Nephron progenitor cell (in vitro differentiated cells): ENCODE measurements around the gene GPR137B.

Experiments used
- DNase-seq: peaks from one replicate; pipeline ENCODE4 v3.0.0; 2021
- H3K27ac Mint-ChIP-seq: 2 replicates; pipeline ENCODE4 v1.8.0; 2021; ENCODE audit warnings: mild to moderate bottlenecking, moderate library complexity, mixed read lengths
- H3K27me3 Mint-ChIP-seq: 2 replicates; pipeline ENCODE4 v1.8.0; 2021; ENCODE audit warnings: mild to moderate bottlenecking, low read depth, mixed read lengths; ENCODE audit not compliant: poor library complexity
- H3K36me3 Mint-ChIP-seq: 2 replicates; pipeline ENCODE4 v1.8.0; 2021; ENCODE audit warnings: low read depth, mixed read lengths
- H3K4me1 Mint-ChIP-seq: 2 replicates; pipeline ENCODE4 v1.8.0; 2021; ENCODE audit warnings: mixed read lengths
- H3K4me3 Mint-ChIP-seq: 2 replicates; pipeline ENCODE4 v1.8.0; 2021; ENCODE audit warnings: mild to moderate bottlenecking, moderate library complexity, mixed read lengths
- H3K9me3 Mint-ChIP-seq: 2 replicates; pipeline ENCODE4 v1.8.0; 2021; ENCODE audit warnings: mild to moderate bottlenecking, moderate library complexity, mixed read lengths
- TF ChIP-seq, protein P1 (sequence below): fragments of 200-600 bp; sonication (generic); IDR thresholded peaks from 2 replicates; pipeline ENCODE4 v1.5.0; 2021; ENCODE audit warnings: antibody characterized with exemption

Gene GPR137B

DNA sequence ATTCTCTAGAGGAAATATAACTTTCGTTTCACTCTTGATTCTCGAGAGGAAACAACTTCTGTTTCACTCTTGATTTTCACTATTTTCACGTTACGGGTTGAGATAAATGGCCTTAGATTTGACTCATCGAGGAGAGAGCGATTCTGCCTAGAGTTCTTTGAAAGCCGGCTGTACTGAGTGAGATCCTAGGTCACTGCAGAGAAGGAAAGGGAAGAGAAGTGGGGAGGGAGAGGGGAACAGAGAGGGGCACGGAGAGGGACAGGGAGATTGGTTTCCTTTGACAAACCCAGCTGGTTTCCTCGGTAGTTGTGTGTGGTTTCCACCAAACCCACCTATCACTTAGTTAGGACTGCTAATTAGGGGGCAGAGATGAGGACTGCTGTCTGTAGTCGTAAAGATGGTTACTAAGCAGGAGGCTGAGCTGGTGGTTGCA is 21.6 kb upstream of the GPR137B start:
- peak overlapping the region; percentile 18 for H3K27ac Mint-ChIP-seq
- TF ChIP-seq, protein P1, sequence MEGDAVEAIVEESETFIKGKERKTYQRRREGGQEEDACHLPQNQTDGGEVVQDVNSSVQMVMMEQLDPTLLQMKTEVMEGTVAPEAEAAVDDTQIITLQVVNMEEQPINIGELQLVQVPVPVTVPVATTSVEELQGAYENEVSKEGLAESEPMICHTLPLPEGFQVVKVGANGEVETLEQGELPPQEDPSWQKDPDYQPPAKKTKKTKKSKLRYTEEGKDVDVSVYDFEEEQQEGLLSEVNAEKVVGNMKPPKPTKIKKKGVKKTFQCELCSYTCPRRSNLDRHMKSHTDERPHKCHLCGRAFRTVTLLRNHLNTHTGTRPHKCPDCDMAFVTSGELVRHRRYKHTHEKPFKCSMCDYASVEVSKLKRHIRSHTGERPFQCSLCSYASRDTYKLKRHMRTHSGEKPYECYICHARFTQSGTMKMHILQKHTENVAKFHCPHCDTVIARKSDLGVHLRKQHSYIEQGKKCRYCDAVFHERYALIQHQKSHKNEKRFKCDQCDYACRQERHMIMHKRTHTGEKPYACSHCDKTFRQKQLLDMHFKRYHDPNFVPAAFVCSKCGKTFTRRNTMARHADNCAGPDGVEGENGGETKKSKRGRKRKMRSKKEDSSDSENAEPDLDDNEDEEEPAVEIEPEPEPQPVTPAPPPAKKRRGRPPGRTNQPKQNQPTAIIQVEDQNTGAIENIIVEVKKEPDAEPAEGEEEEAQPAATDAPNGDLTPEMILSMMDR = no peak
- H3K36me3 Mint-ChIP-seq = no peaks in the 10 kb centered on the region
- peaks cover 13% of the 10 kb centered on the region for H3K27me3 Mint-ChIP-seq
- no peaks in the 10 kb centered on the region for H3K9me3 Mint-ChIP-seq
- H3K4me1 Mint-ChIP-seq = peaks cover 46% of the 10 kb centered on the region
- no peak overlapping the region for H3K4me3 Mint-ChIP-seq
- DNase-seq = no peak

DNA sequence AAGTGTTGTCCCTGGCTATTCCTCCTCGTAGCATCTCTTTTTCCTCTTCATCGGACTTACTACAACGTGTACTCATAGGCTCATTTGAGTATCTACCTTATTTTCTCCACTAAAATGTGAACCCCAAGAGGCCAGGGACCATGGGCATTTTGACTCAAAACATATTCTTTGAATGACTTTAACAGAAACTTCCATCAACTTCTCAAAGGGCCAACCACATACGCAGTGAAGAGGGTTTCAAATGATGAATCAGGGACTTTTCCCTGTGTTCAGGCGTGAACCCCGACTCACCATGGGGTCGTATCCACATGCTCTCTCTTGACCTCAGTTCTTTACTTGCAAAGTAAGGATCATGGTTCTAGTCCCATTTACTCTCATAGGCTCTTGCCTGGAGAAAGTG is 20.2 kb upstream of the GPR137B start:
- TF ChIP-seq, protein P1 = no peak
- H3K4me1 Mint-ChIP-seq = peaks cover 53% of the 10 kb centered on the region
- no peak overlapping the region for H3K4me3 Mint-ChIP-seq

DNA sequence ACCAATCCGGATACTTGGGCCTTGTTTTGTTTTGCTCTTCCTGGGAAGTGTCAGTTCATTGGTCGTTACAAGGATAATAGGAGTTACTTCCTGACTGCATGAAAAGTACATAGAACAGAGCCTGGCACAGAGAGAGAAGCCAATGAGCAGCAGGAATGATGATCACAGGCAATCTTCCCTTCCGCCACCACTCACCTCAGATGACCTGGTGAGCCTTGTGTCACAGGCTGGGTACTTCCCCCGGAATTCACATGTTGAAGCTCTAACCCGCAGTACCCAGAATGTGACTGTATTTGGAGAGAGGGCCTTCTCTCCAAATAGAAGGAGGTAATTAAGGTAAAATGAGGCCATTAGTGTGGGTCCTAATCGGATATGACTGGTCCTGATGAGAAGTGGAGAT is 18.8 kb upstream of the GPR137B start:
- Mint-ChIP-seq H3K27me3 (peaks cover 17% of the 10 kb centered on the region), H3K4me1 (peaks cover 49% of the 10 kb centered on the region), H3K9me3 (no peaks in the 10 kb centered on the region), H3K4me3 (no peak overlapping the region), H3K36me3 (no peaks in the 10 kb centered on the region), H3K27ac (no peak overlapping the region)
- TF ChIP-seq, protein P1 = no peak
- DNase-seq = no peak

More for the DNA sequence above, 20.2 kb upstream of the GPR137B start:
- Mint-ChIP-seq H3K36me3 (no peaks in the 10 kb centered on the region), H3K9me3 (no peaks in the 10 kb centered on the region), H3K27ac (no peak overlapping the region), H3K27me3 (peaks cover 17% of the 10 kb centered on the region)
- no peak for DNase-seq

DNA sequence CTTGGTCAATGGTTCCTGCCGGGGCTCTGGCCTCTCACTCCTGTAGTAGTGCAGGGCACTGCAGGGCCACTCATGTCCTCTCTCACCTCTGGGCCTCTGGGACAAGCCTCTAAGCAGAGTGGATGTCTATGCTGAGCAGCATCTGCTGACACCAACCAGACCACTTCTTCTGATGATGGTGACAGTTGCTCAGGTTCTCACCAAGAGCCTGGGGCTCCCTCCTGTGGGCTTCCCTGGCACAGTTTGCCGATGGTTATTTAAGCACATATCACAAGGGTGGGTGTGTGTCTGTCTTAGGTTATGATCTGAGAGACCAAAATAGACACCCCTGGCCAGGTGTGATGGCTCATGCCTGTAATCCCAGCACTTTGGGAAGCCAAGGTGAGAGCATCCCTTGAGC is 17.4 kb upstream of the GPR137B start:
- Mint-ChIP-seq H3K9me3 (no peaks in the 10 kb centered on the region), H3K27me3 (peaks cover 13% of the 10 kb centered on the region), H3K4me1 (peaks cover 49% of the 10 kb centered on the region), H3K27ac (no peak overlapping the region), H3K36me3 (no peaks in the 10 kb centered on the region), H3K4me3 (no peak overlapping the region)
- DNase-seq = no peak
- TF ChIP-seq, protein P1 = no peak

DNA sequence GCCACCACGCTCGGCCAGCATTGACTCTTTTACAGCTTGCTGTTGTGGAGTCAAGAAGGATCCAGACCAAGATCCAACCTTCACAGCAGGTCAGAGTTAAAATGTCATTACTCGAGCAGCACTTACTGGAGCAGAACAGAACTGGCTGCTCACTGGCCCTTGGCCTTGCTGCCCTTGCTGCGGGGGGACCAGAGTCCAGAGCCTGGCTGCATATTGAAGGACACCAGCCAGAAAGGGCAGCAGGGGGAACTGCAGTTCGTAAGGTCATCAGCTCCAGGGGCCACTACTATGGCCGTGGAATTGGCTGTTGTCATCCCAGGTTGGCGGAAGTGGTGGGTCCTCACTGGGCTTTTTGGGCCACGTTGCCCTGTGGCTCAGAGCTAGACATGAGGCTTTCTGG is 15.3 kb upstream of the GPR137B start:
- H3K36me3 Mint-ChIP-seq = no peaks in the 10 kb centered on the region
- DNase-seq = no peak
- TF ChIP-seq, protein P1 = no peak
- no peak overlapping the region for H3K27ac Mint-ChIP-seq
- no peak overlapping the region for H3K4me3 Mint-ChIP-seq
- peaks cover 14% of the 10 kb centered on the region for H3K27me3 Mint-ChIP-seq
- no peaks in the 10 kb centered on the region for H3K9me3 Mint-ChIP-seq
- peaks cover 39% of the 10 kb centered on the region for H3K4me1 Mint-ChIP-seq

DNA sequence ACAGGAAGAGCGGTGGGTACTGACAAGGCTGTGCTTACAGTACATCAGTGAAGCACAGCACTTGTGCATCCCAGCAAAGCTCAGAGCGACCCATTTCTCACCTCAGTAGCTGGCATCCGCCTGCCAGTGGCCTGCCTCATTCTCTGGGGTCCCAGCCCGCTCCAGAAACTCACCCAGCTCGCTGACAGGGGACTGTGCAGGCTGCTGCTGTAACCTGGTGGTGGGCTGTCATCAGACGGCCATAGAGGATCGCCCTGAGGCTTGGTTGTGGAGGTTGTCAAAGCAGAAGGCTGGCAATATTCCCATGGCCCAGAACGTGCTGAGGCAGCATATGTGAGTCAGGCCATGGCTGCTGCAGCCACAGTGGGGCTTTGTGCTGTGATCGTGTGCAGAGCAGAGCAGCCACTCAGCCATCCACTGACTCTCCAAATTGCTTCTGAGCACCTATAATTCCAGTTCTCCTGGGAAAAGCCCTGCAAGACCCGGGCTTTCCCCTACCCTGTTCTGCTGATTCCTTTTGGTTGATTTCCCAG is 13.6 kb upstream of the GPR137B start:
- no peak overlapping the region for H3K4me3 Mint-ChIP-seq
- no peaks in the 10 kb centered on the region for H3K36me3 Mint-ChIP-seq
- TF ChIP-seq, protein P1 = no peak
- H3K27ac Mint-ChIP-seq = no peak overlapping the region
- H3K4me1 Mint-ChIP-seq = peaks cover 43% of the 10 kb centered on the region
- no peak for DNase-seq
- H3K9me3 Mint-ChIP-seq = no peaks in the 10 kb centered on the region
- peaks cover 18% of the 10 kb centered on the region for H3K27me3 Mint-ChIP-seq
